Frontal cortex (tissue), 4 donors: ENCODE measurements around the gene DDX11. TPM values are rescaled to one million over a fixed set of nuclear protein-coding genes. Genes with fewer than 3 reads are reported as not detected.
"Not testable (repeated sequence)": the region's sequence is repeated elsewhere in the genome, so short reads cannot be mapped to it uniquely, and the experiment has no call there.

ENCODE experiments used
- DNase-seq, 2 donors: peaks; one replicate each; pipeline ENCODE4 v3.0.0; 2012; ENCODE audit warnings: low spot score in 2 of 2
- FAIRE-seq: peaks from 2 replicates; lab custom pipeline; 2012; peaks lifted over from hg19 to GRCh38; lab: Jason Lieb, UNC
- total RNA-seq: library from RNA; depleted of rRNA; stranded (reverse); fragments of >200 nt; gene quantifications from one replicate; pipeline ENCODE4 v1.2.3, GENCODE V29; 2014
- donor health status: control.
- donor health status: control.
- donor health status: control.

DDX11 gene
- total RNA-seq, 1 donor from 2014 or later = 8.2 TPM

DNA sequence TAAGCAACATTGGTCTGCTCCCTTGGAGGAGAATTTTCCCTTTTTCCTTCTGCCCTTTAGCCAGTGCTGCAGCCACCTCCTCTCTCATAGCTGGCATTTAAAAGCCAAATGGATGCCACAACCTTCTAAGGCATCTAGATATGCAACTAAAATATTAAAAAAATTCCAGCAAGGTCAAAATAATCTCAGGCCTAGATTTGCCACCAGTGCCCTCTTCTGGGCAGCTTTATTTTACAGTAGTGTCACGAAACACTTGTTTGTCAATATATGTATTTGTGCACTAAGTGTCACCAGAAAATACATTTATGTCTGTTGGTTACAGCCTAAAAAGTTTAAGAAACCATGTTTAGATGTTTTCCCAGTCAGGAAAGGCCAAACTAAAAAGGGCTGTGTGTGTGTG is 19.7 kb upstream of the DDX11 start:
- not testable (repeated sequence) for FAIRE-seq, DNase-seq

DNA sequence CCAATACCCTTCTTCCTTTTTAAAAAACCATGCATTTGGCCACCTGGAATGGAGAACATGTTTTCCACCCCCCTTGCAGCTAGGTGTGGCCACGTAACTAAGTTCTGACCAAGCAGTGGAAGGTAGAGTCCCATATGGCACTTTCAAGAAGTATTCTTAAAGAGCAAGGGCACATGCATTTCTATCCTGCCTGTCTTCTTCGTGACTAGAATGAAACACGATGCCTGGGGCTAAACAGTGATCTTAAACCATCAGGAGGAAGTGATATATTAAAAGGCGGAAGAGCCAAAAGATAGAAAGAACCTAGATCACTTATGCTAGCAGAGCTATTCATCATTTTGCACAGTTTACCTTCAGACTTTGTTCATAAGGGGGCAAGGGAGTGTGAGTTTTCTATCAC is 16.0 kb upstream of the DDX11 start:
- DNase-seq (no peak), FAIRE-seq (no peak)

DNA sequence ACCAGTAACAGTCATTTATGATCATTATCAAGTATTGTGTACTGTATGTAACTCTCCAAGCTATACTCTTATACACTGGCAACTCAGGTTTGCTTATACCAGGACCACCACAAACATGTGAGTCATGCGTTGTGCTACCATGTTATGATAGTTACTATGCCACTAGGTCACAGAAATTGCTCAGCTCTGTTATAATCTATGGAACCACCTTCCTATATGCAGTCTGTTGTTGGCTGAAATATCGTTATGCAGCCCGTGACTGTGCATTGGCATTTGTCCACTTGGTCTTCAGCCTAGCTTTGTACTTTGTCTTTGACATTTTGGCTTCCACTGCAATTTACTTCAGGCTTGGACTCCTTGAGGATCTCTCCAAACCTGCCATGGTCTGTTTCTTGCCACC is 7.5 kb upstream of the DDX11 start:
- FAIRE-seq, DNase-seq: not testable (repeated sequence)

- FAIRE-seq, DNase-seq: not testable (repeated sequence)
Observed at GRCh38 chr12:31067656-31068055, 6.0 kb upstream of the DDX11 start.

DNA sequence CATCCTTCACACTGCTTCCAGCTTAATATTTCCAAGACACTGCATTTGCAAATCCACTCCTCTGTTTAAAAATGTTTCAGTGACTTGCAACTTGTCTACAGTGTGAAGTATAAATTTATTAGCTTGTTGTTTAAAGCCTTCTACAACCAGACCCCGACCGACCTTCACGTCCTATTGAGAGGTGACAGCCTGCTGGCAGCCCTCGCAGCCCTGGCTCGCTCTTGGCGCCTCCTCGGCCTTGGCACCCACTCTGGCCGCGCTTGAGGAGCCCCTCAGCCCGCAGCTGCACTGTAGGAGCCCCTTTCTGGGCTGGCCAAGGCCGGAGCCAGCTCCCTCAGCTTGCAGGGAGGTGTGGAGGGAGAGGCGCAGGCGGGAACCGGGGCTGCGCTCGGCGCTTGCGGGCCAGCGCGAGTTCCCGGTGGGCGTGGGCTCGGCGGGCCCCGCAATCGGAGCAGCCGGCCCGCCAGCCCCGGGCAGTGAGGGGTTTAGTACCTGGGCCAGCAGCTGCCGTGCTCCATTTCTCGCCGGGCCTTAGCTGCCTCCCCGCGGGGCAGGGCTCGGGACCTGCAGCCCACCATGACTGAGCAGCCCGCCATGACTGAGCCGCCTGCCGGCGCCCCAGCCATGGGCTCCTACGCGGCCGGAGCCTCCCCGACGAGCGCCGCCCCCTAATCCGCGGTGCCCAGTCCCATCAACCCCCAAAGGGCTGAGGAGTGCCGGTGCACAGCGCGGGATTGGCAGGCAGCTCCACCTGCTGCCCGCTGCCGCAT is 2.5 kb upstream of the DDX11 start:
- not testable (repeated sequence) for FAIRE-seq, DNase-seq

- DNase-seq = not testable (repeated sequence)
Observed at GRCh38 chr12:31072962-31073361, 698 bp upstream of the DDX11 start.

DNA sequence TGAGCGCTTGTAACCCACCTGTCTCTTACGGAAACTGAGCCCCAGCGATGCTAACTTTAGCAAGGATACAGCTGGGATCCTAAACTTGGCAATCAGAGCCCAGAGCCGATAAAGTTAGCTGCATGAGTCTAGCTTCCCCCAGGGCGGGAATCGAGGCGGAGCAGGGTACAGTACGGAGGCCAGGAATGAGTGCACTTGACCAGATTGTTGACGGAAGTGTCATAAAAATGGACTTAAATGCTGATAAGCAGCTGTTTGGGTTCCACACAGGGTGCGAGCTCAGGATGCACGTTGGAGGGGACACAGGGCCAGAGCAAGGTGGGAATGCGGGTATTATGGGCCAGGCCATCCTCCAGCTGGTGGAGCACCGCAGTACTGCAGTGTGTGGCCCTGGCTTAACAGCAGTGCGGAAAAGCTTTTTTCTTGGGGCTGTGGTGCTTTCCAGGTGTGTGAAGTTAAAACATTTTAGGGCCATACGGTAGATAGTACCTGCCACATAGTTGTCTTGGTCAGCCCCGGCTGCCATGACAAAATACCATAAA is 744 bp downstream of the DDX11 start:
- not testable (repeated sequence) for FAIRE-seq, DNase-seq

More at GRCh38 chr12:31072962-31073361, 698 bp upstream of the DDX11 start:
- not testable (repeated sequence) for FAIRE-seq

DNA sequence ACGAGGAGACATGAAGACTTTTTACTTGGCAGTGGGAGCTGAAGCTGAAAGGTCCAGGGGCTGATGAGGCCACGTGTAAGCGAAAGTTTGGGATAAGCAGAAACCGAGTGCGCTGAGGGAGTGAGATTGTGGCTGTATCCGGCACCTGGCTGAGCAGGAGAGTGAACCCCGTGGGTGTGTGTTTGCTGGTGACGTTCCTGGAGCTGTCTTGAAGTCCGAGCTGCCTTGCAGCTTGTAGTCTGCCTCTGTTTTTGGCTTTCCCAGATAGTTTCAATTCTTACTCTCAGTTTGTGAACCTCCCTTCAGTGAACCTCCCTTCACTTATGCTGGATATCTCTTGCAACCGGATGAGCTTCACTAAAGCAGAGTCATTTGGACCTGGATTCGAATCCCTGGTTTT is 2.5 kb downstream of the DDX11 start:
- FAIRE-seq, DNase-seq: not testable (repeated sequence)

DNA sequence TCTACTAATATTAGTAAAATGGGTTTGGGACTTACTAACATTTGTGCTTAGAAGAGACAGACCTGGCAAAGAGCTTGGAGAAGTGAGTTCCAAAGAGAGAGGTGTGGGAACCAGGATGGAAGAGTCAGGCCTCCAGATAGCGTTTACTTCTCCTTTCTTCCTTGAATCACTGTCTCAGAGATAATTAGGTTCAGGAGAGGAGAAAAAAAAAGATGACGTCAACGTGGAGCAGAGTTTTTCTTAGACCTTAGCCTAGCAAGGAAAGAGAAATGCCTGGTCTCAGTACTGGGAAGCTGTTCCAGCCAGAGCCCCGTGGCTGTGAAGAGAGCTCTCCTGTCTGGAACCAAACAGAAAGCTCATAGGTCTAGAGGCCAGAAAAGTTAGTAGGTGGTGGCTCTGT is 3.4 kb downstream of the DDX11 start:
- not testable (repeated sequence) for DNase-seq, FAIRE-seq

GRCh38 chr12:31077998-31078397 is 4.3 kb downstream of the DDX11 start:
- not testable (repeated sequence) for DNase-seq, FAIRE-seq

- not testable (repeated sequence) for FAIRE-seq, DNase-seq
Observed at GRCh38 chr12:31079421-31079820, 5.8 kb downstream of the DDX11 start.

DNA sequence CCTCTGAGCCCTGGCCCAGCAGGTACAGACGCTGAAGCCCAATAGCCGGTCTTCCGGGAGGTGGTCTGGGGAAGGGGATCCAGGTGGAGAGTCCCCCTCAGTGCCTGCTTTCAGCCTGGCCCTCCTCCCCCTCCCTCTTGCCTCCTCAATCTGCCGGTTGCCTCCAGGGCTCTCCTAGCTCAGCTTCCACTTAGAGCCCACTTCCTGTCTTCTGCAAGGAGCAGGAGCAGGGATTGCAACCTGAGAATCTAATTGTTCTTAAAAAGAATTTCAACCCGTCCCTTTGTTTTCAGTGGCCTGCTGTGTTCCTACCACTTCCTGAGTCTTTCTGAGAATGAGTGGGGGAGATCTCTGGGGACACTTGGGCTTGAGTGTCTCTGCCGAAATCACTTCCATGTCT is 6.6 kb downstream of the DDX11 start:
- DNase-seq, FAIRE-seq: not testable (repeated sequence)

DNA sequence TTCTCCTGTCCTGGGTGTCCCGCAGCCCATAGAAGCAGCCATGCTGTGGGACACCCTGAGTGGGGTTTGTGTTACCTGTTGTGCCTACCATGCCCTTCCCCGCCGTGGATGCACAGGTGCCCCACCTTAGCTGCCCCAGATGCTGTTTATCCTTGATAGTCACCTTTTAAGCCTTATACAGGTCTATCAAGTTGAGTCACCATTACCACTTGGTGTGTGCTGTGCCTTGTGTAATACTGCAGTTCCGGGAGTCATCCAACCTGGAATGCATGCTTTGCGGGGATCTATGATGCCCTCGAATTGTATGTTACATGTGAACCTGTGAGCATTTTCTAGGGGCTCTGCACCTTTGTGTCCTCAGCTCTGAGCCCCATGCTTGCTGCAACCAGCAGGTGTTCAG is 7.6 kb downstream of the DDX11 start:
- not testable (repeated sequence) for DNase-seq, FAIRE-seq

GRCh38 chr12:31084241-31084640 is 10.6 kb downstream of the DDX11 start:
- not testable (repeated sequence) for FAIRE-seq, DNase-seq

DNA sequence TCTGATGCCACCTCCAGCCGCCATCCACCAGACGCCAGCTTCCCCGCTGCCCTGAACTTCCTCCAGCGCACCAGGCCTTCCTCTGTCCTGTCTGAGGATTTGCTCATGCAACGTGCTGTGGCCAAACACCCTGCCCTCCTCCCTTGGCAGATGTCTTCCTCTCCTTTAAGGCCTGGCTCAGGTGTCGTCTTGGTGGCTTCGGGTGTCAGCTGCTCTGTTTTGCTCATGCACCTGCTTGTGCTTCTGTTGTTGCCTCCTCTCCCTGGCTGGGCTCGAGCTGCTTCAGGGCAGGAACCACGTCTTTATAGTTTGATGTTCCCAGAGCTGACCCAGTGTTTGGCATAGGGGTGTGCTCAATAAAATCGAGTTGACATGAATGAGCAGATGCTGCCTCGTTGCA is 12.4 kb downstream of the DDX11 start:
- not testable (repeated sequence) for DNase-seq, FAIRE-seq

GRCh38 chr12:31087486-31087885 is 13.8 kb downstream of the DDX11 start:
- FAIRE-seq, DNase-seq: not testable (repeated sequence)

- DNase-seq, FAIRE-seq: not testable (repeated sequence)
Observed at GRCh38 chr12:31087956-31088355, 14.3 kb downstream of the DDX11 start.

DNA sequence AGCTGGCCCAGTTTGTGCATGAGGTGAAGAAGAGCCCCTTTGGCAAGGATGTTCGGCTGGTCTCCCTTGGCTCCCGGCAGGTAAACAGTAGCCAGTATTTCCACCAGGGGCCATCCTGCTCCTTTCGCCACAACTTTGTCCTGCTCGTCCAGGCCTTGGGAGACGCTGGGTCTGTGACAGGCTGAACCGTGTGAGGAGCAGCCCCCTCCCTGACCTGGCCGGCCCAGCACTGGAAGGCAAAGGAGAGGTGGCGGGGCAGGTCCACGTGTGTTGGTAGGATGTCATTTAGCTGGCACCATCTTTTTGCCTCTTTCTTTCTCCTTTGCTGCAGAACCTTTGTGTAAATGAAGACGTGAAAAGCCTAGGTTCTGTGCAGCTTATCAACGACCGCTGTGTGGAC is 15.4 kb downstream of the DDX11 start:
- no peak for DNase-seq
- FAIRE-seq = no peak

- not testable (repeated sequence) for DNase-seq, FAIRE-seq
Observed at GRCh38 chr12:31091629-31092028, 18.0 kb downstream of the DDX11 start.

GRCh38 chr12:31092718-31093117 is 19.1 kb downstream of the DDX11 start:
- not testable (repeated sequence) for DNase-seq, FAIRE-seq
